Astrocyte of the hippocampus (primary cell): ENCODE data around the gene UBAC2.

Experiments used
- DNase-seq: peaks from one replicate; pipeline ENCODE4 v3.0.0; 2011; ENCODE audit warnings: low read depth, low spot score

Gene UBAC2

GRCh38 chr13:99295488-99296252 is 95.0 kb downstream of the UBAC2 start:
- DNase-seq = no peak

DNA sequence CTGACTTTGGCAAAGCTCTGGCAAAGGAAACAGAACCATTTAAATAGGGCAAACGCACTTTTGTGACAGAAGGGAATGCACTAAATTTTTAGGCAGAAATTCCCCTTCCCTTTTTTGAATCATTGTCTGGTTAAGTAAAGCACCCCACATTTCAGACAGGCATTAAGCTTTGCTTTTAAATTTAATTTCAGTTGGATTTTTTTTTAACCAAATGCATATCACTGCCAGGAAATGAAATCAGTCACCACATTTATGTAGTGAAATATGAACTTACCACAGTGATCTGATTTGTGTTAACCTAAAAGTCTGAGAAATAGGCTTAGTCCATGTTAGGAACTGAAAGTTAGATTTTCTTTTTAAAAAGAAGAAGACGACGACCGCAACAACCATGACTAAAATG is 95.7 kb downstream of the UBAC2 start:
- DNase-seq = no peak

- DNase-seq = no peak
Observed at GRCh38 chr13:99297331-99297730, 96.7 kb downstream of the UBAC2 start.

DNA sequence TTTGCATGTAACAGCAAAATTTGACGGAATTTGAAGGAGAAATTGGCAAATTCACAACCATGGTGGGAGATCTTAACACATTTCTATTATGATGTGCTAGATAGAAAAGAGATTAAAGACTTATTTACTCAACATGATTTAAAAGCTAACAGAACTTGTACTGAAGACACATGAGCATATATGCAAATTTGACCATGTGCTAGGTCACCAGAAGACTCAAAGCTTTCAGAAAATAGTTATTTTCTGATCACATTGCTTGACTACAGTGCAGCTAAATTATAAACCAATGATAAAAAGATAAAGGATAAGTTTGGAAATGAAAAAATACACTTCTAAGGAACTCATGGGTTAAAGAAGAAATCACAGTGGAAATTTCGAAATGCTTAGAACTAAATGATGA is 97.4 kb downstream of the UBAC2 start:
- DNase-seq = no peak

- DNase-seq = no peak
Observed at GRCh38 chr13:99299256-99299919, 98.7 kb downstream of the UBAC2 start.

- DNase-seq = no peak
Observed at GRCh38 chr13:99299920-99300341, 99.3 kb downstream of the UBAC2 start.

- DNase-seq = no peak
Observed at GRCh38 chr13:99301056-99301838, 100.6 kb downstream of the UBAC2 start.

GRCh38 chr13:99301913-99302636 is 101.4 kb downstream of the UBAC2 start:
- DNase-seq = no peak

DNA sequence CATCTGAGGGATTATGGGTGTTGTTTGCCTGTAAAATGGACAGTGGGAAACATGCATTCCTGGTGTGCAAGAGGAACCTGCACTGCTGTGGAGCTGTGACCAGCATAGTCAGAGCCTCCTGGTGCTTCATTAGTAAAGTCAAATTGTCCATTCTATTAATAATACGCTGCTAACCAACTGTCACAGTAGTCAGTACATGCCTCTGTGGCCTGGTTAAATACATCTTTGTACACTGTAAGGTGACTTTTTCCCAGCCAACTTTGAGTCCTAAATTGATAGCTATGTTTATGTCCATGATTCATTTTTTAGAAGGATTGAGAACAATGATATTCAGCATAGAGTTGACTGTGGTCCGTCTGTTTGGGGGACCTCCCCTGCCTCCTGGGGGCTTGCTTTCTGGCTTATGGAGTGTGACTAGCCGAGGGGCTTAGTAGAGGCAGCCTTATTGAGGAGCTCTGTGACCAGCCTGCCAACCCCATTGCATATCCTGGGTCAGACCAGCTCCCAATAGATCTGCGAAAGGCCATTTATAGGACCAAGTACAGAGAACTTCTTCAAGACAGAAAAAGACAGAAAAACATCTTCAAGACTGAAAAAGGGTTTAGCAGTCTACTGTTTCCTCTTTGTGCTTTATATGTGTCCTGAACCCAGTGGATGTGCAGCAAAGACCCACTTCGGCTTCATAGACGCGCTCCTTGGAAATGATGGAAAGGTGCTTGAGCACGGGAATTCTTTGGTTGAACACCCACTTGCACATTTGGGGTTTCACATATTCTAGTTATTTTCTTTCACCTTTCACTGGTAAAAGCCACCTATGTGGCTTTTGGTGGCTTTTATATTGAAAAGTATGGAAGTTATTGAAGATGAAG is 102.2 kb downstream of the UBAC2 start:
- DNase-seq = no peak

GRCh38 chr13:99303863-99304521 is 103.3 kb downstream of the UBAC2 start:
- DNase-seq = no peak

GRCh38 chr13:99304541-99304940 is 103.9 kb downstream of the UBAC2 start:
- no peak for DNase-seq

GRCh38 chr13:99305158-99305557 is 104.5 kb downstream of the UBAC2 start:
- DNase-seq = no peak

DNA sequence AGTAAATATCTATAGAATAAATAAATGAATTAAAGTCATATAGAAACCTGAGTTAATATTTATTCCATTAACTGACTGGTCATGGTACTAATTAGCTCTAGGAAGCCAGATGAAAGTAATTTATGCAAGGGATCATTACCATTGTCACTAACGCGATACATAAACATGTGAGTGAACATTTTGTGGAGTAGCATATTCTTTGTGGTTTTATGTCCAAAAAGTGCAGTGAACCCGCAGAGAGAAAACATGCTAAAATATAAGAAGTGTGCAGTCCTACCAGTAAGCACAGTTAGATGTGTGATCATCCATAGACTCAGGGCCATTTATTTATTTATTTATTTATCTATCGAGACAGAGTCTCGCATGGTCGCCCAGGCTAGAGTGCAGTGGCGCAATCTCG is 104.9 kb downstream of the UBAC2 start:
- DNase-seq = no peak

DNA sequence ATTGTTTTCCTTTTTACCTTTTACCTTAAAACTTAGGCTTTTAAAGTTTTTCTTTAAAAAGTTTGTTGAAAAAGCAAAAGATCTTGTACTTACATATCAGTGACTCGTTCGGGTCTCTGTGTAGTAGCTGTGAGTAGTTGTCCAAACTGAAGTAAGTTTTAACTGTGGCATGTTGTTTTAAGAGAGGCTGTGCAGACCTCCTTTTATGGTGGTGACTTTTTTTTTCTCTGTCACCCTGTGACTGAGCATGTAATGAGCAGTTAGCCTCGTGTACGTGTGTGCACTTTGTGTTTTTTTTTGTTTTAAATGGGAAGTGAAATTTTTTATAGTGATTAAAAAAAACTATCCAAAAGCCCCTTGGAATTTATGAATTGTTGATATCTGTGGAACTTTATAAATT is 106.6 kb downstream of the UBAC2 start, which contains the start of gene GPR183:
Gene GPR183, minus strand, starts transcription at position 153 of the 400 bp plus-strand sequence. CDS start 11,254 bp downstream, outside the sequence.
- peak; percentile 61 for DNase-seq

DNA sequence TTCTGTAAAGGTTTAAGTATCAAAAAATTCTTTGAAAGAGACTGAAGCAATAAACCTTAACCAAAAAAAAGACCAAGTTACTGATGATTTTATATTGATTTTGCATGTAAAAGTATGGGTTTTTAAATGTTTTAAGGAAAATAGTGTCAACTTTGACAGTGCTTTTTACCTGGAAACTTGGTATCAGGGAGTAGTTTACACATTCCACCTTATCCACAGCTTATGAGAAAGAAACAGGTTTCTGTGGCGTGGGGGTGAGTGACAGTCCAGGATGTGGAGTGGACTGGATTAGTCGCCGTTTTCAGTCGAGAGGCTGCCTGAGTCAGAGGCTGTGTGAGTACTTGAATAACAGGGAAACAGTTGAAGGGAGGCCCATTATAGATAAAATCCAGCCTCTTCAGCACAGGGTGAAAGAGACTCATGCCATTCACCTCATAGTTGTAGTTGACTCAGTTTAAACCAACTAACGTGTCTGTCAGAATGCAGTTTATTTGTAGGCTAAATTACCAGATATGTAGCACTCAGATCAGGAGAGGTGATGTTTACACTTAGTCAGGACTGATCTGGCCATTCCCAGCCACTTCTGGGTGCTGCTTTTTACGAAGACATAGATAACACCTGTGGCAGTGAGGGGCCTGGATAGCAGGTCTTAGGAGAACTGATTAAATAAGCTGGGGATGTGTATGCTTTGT is 107.1 kb downstream of the UBAC2 start:
- peak; percentile 82 for DNase-seq

GRCh38 chr13:99308471-99309087 is 107.9 kb downstream of the UBAC2 start:
- peak; percentile 58 for DNase-seq

GRCh38 chr13:99310382-99311031 is 109.9 kb downstream of the UBAC2 start:
- no peak for DNase-seq

- no peak for DNase-seq
Observed at GRCh38 chr13:99311137-99311536, 110.5 kb downstream of the UBAC2 start.
